Spleen (tissue), 11 donors: ENCODE results near the gene MARCHF2. TPM values are rescaled to one million over a fixed set of nuclear protein-coding genes. Genes with fewer than 3 reads are reported as not detected.
A peak's percentile ranks its signal among the peaks of the same experiment; 100 is the strongest.

Experiments used
- DNase-seq: peaks from one replicate; pipeline ENCODE4 v3.0.0-alpha.2; 2020
- H3K27ac ChIP-seq, 8 donors: fragments of 200-600 bp; sonication (generic) in 7 of 8; 1 replicate in 4 of 8; 2 replicates in 4 of 8; pipeline versions ENCODE4 v1.5.0 to v1.8.0; 2016 to 2021; ENCODE audit warnings: inconsistent platforms in 4 of 8, mild to moderate bottlenecking in 4 of 8, moderate library complexity in 1 of 8
- H3K27me3 ChIP-seq, 7 donors: fragments of 200-600 bp; sonication (generic) in 6 of 7; replicated peaks in 1 of 7; 1 replicate in 4 of 7; 2 replicates in 3 of 7; pipeline versions ENCODE4 v1.5.0 to v1.8.0; 2016 to 2021; ENCODE audit warnings: inconsistent platforms in 3 of 7, mild to moderate bottlenecking in 1 of 7
- H3K36me3 ChIP-seq, 6 donors: fragments of 200-600 bp; sonication (generic) in 5 of 6; 1 replicate in 4 of 6; 2 replicates in 2 of 6; pipeline versions ENCODE4 v1.5.0 to v1.8.0; 2016 to 2021; ENCODE audit warnings: inconsistent platforms in 2 of 6
- H3K4me1 ChIP-seq, 6 donors: fragments of 200-600 bp; sonication (generic) in 5 of 6; 1 replicate in 3 of 6; 2 replicates in 3 of 6; pipeline versions ENCODE4 v1.5.0 to v1.8.0; 2016 to 2021; ENCODE audit warnings: inconsistent platforms in 3 of 6
- H3K4me3 ChIP-seq, 8 donors: fragments of 200-600 bp; sonication (generic) in 7 of 8; 1 replicate in 4 of 8; 2 replicates in 4 of 8; pipeline versions ENCODE4 v1.5.0 to v1.8.0; 2016 to 2021; ENCODE audit warnings: inconsistent platforms in 4 of 8, mild to moderate bottlenecking in 4 of 8, moderate library complexity in 2 of 8
- H3K9me3 ChIP-seq, 8 donors: fragments of 200-600 bp; sonication (generic) in 7 of 8; 1 replicate in 4 of 8; 2 replicates in 4 of 8; pipeline versions ENCODE4 v1.5.0 to v1.8.0; 2016 to 2021; ENCODE audit warnings: inconsistent platforms in 4 of 8
- POLR2A ChIP-seq, 3 donors: fragments of 450-650 bp; IDR thresholded peaks; one replicate each; pipeline ENCODE4 v1.5.1; 2017; ENCODE audit warnings: antibody characterized with exemption in 3 of 3, mild to moderate bottlenecking in 1 of 3
- POLR2AphosphoS5 ChIP-seq, 3 donors: sonication (generic); formaldehyde crosslinking; IDR thresholded peaks; one replicate each; pipeline ENCODE4 v1.5.1; 2017; ENCODE audit warnings: antibody characterized with exemption in 3 of 3
- WGBS, 5 donors: extraction: QIAGEN DNeasy Blood & Tissue Kit in 3 of 5; methylation state at CpG; one replicate each; pipeline versions ENCODE4 v1.1.5 to v1.1.7; 2013 to 2018; 5-methylcytosine and 5-hydroxymethylcytosine counted together
- intact Hi-C: fragments of 100-400 bp; cut with DNase I; formaldehyde crosslinking; loops from one replicate; pipeline ENCODE4 v1.15.0; 2023; ENCODE audit warnings: low total_unique reads
- polyA plus RNA-seq, 3 donors: library from polyadenylated mRNA; stranded (reverse); fragments of 200-250 nt; gene quantifications; one replicate each; pipeline ENCODE4 v1.2.1, GENCODE V29; 2013
- total RNA-seq, 7 donors: library from RNA; depleted of rRNA in 3 of 7; stranded (reverse); fragments of >200 nt in 3 of 7; fragmentation: NEBNext Ultra II Directional in 4 of 7; extraction: Animal tissue kit (Norgen Biotek cat#: 25700) in 4 of 7; gene quantifications; one replicate each; pipeline versions ENCODE4 v1.1.0 to v1.2.1, GENCODE V29; 2016 to 2021
- TF ChIP-seq, protein P1 (sequence below), 11 experiments: fragments of 200-600 bp in 7 of 11; fragments of 450-650 bp in 4 of 11; sonication (generic) in 4 of 11; IDR thresholded peaks in 8 of 11; conservative IDR thresholded peaks in 3 of 11; 1 replicate in 7 of 11; 2 replicates in 4 of 11; pipeline versions ENCODE4 v1.4.0 to v1.8.0; 2016 to 2021; ENCODE audit warnings: antibody characterized with exemption in 11 of 11, inconsistent platforms in 4 of 11, mild to moderate bottlenecking in 1 of 11
- donor health status: healthy with polysubstance abuse.
- donor health status: DM: no; HTN: no; CAD: no; lungs with moderate emphysema.
- donor health status: DM: no; HTN: no; CAD: no.
- donor health status: Bipolar disorder and iron deficiency.
- donor health status: healthy.
- donor health status: DM: no; HTN: no; CAD: no.
- donor health status: DM: yes; HTN: yes; CAD: no.

Gene MARCHF2
- total and polyA plus RNA-seq, 10 donors = 33.4 to 212 (median 67.2) TPM

GRCh38 chr19:8366961-8367326 lies 46.2 kb upstream of the MARCHF2 start:
- TF ChIP-seq POLR2A (IDR thresholded peaks at IDR 0.05) (no peak), POLR2AphosphoS5 (IDR thresholded peaks at IDR 0.05) (no peak)
- TF ChIP-seq, protein P1, sequence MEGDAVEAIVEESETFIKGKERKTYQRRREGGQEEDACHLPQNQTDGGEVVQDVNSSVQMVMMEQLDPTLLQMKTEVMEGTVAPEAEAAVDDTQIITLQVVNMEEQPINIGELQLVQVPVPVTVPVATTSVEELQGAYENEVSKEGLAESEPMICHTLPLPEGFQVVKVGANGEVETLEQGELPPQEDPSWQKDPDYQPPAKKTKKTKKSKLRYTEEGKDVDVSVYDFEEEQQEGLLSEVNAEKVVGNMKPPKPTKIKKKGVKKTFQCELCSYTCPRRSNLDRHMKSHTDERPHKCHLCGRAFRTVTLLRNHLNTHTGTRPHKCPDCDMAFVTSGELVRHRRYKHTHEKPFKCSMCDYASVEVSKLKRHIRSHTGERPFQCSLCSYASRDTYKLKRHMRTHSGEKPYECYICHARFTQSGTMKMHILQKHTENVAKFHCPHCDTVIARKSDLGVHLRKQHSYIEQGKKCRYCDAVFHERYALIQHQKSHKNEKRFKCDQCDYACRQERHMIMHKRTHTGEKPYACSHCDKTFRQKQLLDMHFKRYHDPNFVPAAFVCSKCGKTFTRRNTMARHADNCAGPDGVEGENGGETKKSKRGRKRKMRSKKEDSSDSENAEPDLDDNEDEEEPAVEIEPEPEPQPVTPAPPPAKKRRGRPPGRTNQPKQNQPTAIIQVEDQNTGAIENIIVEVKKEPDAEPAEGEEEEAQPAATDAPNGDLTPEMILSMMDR (IDR thresholded peaks at IDR 0.05 in 8 of 11, conservative IDR thresholded peaks at IDR 0.05 in 3 of 11) = no peak
- DNase-seq = peak; percentile 47
- WGBS, 5 donors = 48 to 76% (median 65%) methylated on average over 13 of the region's 13 CpGs
- Histone ChIP-seq H3K4me3 (peak overlapping the region in 2 of 8 donors; percentile 8 to 72), H3K9me3 (no peaks in the 10 kb centered on the region), H3K27ac (peak overlapping the region in 7 of 8 donors; percentile 47 to 78 (median 66)), H3K4me1 (peaks cover 12 to 97% (median 66%) of the 10 kb centered on the region in 6 donors), H3K27me3 (peaks cover 0 to 73% (median 21%) of the 10 kb centered on the region in 7 donors), H3K36me3 (no peaks in the 10 kb centered on the region)
- intact Hi-C loops = no loop called here

DNA sequence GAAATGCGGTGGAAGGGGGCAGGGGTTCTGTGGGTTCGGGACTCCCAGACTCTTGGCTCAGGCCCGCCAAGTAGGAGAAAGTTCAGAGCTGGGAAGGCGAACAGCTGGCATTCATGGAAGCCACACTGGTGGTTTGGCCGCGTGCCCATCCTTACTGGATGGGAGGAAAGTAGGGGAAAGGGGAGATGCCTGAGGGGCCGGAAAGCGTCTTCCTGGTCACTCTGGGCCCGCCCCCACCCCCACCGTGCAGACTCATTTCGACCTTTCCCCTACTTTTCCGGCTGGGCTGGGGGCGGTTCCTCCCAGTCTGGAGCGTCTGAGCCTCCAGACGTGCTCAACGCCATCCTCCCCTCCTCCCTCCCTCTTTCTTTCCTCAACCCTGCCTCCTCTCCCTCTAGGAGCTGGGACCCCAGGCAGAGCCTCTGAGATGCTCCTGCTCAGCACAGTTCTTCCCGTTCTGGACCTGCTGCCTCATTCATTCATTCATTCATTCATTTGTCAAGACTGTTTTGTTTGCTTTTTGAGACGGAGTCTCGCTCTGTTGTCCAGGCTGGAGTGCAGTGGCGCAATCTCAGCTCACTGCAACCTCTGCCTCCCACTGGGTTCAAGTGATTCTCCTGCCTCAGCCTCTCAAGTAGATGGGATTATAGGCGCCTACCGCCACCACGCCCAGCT lies 45.6 kb upstream of the MARCHF2 start:
- peak; percentile 78 for DNase-seq
- intact Hi-C loops = no loop called here

DNA sequence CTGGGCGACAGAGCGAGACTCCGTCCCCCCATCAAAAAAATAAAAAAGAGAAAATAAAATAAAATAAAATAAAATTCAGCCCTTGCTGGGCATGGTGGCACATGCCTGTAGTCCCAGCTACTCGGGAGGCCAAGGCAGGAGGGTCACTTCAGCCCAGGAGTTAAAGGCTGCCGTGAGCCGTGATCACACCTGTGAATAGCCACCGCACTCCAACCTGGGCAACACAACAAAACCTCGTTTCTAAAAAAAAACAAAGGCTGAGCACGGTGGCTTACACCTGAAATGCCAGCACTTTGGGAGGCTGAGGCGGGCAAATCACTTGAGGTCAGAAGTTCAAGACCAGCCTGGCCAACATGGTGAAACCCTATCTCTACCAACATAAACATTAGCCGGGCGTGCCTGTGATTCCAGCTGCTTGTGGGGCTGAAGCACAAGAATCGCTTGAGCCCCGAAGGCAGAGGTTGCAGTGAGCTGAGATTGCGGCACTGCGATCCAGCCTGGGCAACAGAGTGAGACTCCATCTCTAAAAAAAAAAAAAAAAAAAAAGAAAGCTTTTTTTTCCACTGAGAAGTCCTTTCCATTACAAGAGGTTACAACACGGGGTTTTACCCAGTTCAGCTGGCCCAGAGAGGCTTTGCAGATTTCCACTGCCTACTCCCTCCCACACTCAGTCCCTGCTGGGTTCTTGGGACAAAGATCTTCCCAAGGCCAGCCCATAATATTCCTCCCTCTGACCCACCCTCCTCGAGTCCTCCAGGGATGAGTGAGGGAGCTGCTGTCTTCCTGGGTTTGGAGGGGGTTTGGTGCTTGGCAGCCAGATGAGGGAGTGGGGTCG lies 42.7 kb upstream of the MARCHF2 start:
- Histone ChIP-seq H3K4me1 (peaks cover 0 to 63% (median 36%) of the 10 kb centered on the region in 6 donors), H3K4me3 (no peak overlapping the region), H3K9me3 (no peaks in the 10 kb centered on the region), H3K27me3 (peaks cover 0 to 38% (median 4%) of the 10 kb centered on the region in 7 donors), H3K27ac (peak overlapping the region in 6 of 8 donors; percentile 41 to 77 (median 60)), H3K36me3 (peaks cover 0 to 31% (median 10%) of the 10 kb centered on the region in 6 donors)
- TF ChIP-seq POLR2A (IDR thresholded peaks at IDR 0.05) = no peak
- TF ChIP-seq, protein P1 (IDR thresholded peaks at IDR 0.05 in 8 of 11, conservative IDR thresholded peaks at IDR 0.05 in 3 of 11) = no peak
- TF ChIP-seq POLR2AphosphoS5 (IDR thresholded peaks at IDR 0.05) = peak in 1 of 3 donors; percentile 26
- 71 to 87% (median 83%) methylated on average over 19 of the region's 19 CpGs for WGBS, 5 donors
- DNase-seq = peak; percentile 23
- intact Hi-C loops = no loop called here

More for the DNA sequence above, 45.6 kb upstream of the MARCHF2 start:
- Histone ChIP-seq H3K27ac (peak overlapping the region in 7 of 8 donors; percentile 47 to 78 (median 66)), H3K27me3 (peaks cover 0 to 68% (median 21%) of the 10 kb centered on the region in 7 donors), H3K36me3 (peaks cover 0 to 2% (median 0%) of the 10 kb centered on the region in 6 donors), H3K9me3 (no peaks in the 10 kb centered on the region), H3K4me3 (peak overlapping the region in 2 of 8 donors; percentile 8 to 72), H3K4me1 (peaks cover 9 to 92% (median 62%) of the 10 kb centered on the region in 6 donors)
- TF ChIP-seq POLR2AphosphoS5 (IDR thresholded peaks at IDR 0.05) (peak; percentile 66 to 76 (median 73)), POLR2A (IDR thresholded peaks at IDR 0.05) (no peak)
- 23 to 27% (median 26%) methylated on average over 22 to 23 of the region's 23 CpGs for WGBS, 5 donors

- Histone ChIP-seq H3K4me1 (peaks cover 0 to 55% (median 32%) of the 10 kb centered on the region in 6 donors), H3K4me3 (peak overlapping the region in 1 of 8 donors; percentile 15), H3K27ac (peak overlapping the region in 6 of 8 donors; percentile 41 to 77 (median 60)), H3K27me3 (peaks cover 0 to 30% (median 0%) of the 10 kb centered on the region in 7 donors), H3K36me3 (peaks cover 0 to 39% (median 13%) of the 10 kb centered on the region in 6 donors), H3K9me3 (no peaks in the 10 kb centered on the region)
- intact Hi-C loops = no loop called here
- WGBS, 5 donors = 59 to 69% (median 65%) methylated on average over 15 to 28 of the region's 28 CpGs
- peak; percentile 73 for DNase-seq
- peak; percentile 48 to 61 (median 54) for TF ChIP-seq POLR2AphosphoS5 (IDR thresholded peaks at IDR 0.05)
- TF ChIP-seq, protein P1 (IDR thresholded peaks at IDR 0.05 in 8 of 11, conservative IDR thresholded peaks at IDR 0.05 in 3 of 11) = no peak
Measured at GRCh38 chr19:8371011-8371804, 41.9 kb upstream of the MARCHF2 start.
